IMR-90 (cell line): Measurements from ENCODE around the gene CYP24A1. TPM values are rescaled to one million over a fixed set of nuclear protein-coding genes. Genes with fewer than 3 reads are reported as not detected.

ENCODE experiments used
- ATAC-seq: fragments of 200-7000 bp; cut with Tn5 transposase; 2 replicates; pipeline ENCODE4 v1.9.1; 2020; ENCODE audit warnings: low read depth, mild to moderate bottlenecking, moderate library complexity
- BruUV-seq: library from RNA; stranded (reverse); fragments of 400-500 nt; replicated peaks from 2 replicates; lab custom pipeline; 2021; lab: Mats Ljungman, UMichigan
- CTCF ChIA-PET: fragments of 300-600 bp; formaldehyde crosslinking; extraction: SDS; loops from one replicate; lab custom pipeline; 2021; ENCODE audit warnings: antibody characterized with exemption; lab: Yijun Ruan, JAX
- POLR2A ChIA-PET: fragments of 300-600 bp; sonication (Branson Sonifier 250); formaldehyde crosslinking; loops from one replicate; lab custom pipeline; 2022; ENCODE audit warnings: antibody characterized with exemption; ENCODE audit not compliant: unreplicated experiment; lab: Charles Lee
- DNase-seq: peaks from one replicate; pipeline ENCODE4 v3.0.0; 2013
- H2AFZ ChIP-seq: replicated peaks from 2 replicates; pipeline ENCODE3; 2013; ENCODE audit warnings: low read length, mild to moderate bottlenecking; ENCODE audit not compliant: poor library complexity
- H2AK5ac ChIP-seq: 2 replicates; pipeline ENCODE4 v1.6.1; 2013; ENCODE audit warnings: low read depth, low read length, inconsistent platforms
- H2AK9ac ChIP-seq: replicated peaks from 2 replicates; pipeline ENCODE3; 2013; ENCODE audit warnings: mild to moderate bottlenecking, low read depth, low read length, moderate library complexity; ENCODE audit not compliant: poor library complexity
- H2BK120ac ChIP-seq: 2 replicates; pipeline ENCODE4 v1.6.1; 2013; ENCODE audit warnings: low read depth, low read length, inconsistent platforms
- H2BK15ac ChIP-seq: 3 replicates; pipeline ENCODE4 v1.6.1; 2013; ENCODE audit warnings: low read depth, low read length, inconsistent platforms
- H2BK20ac ChIP-seq: 2 replicates; pipeline ENCODE4 v1.6.1; 2013; ENCODE audit warnings: low read depth, mild to moderate bottlenecking, inconsistent platforms, low read length, moderate library complexity
- H2BK5ac ChIP-seq: 2 replicates; pipeline ENCODE4 v1.6.1; 2013; ENCODE audit warnings: mild to moderate bottlenecking, low read depth, low read length, inconsistent platforms; ENCODE audit not compliant: poor library complexity, severe bottlenecking
- H3K14ac ChIP-seq: replicated peaks from 2 replicates; pipeline ENCODE4 v1.6.1; 2013; ENCODE audit warnings: low read depth, low read length, inconsistent platforms
- H3K18ac ChIP-seq: 2 replicates; pipeline ENCODE4 v1.6.1; 2013; ENCODE audit warnings: low read depth, low read length, control low read depth
- H3K23ac ChIP-seq: 2 replicates; pipeline ENCODE4 v1.6.1; 2013; ENCODE audit warnings: low read depth, low read length, inconsistent platforms
- H3K27ac ChIP-seq: 2 replicates; pipeline ENCODE4 v1.5.1; 2013; ENCODE audit warnings: mild to moderate bottlenecking, control low read depth, low read length; ENCODE audit not compliant: insufficient read depth
- H3K27me3 ChIP-seq: 2 replicates; pipeline ENCODE4 v1.6.1; 2013; ENCODE audit warnings: low read length; ENCODE audit not compliant: control insufficient read depth, insufficient read depth
- H3K36me3 ChIP-seq: 2 replicates; pipeline ENCODE4 v1.6.1; 2013; ENCODE audit warnings: low read length, mixed read lengths; ENCODE audit not compliant: control insufficient read depth, insufficient read depth
- H3K4ac ChIP-seq: 2 replicates; pipeline ENCODE4 v1.6.1; 2013; ENCODE audit warnings: low read depth, low read length, inconsistent platforms
- H3K4me1 ChIP-seq: 2 replicates; pipeline ENCODE4 v1.6.1; 2013; ENCODE audit warnings: low read length, mixed read lengths; ENCODE audit not compliant: control insufficient read depth, insufficient read depth
- H3K4me2 ChIP-seq: 2 replicates; pipeline ENCODE4 v1.6.1; 2013; ENCODE audit warnings: low read depth, mild to moderate bottlenecking, control low read depth, low read length, moderate library complexity
- H3K4me3 ChIP-seq: 2 replicates; pipeline ENCODE4 v1.5.1; 2013; ENCODE audit warnings: low read depth, mild to moderate bottlenecking, control low read depth, low read length, moderate library complexity; ENCODE audit not compliant: insufficient read depth
- H3K56ac ChIP-seq: 2 replicates; pipeline ENCODE4 v1.6.1; 2013; ENCODE audit warnings: low read length, inconsistent platforms; ENCODE audit not compliant: insufficient read depth; ENCODE audit errors: extremely low read depth
- H3K79me1 ChIP-seq, 2 experiments: 2 replicates each; pipeline ENCODE4 v1.6.1; 2013; ENCODE audit warnings: low read length in 2 of 2, inconsistent platforms in 1 of 2, low read depth in 1 of 2
- H3K9ac ChIP-seq: 2 replicates; pipeline ENCODE4 v1.6.1; 2013; ENCODE audit warnings: low read depth, low read length, control low read depth
- H3K9me1 ChIP-seq: 2 replicates; pipeline ENCODE4 v1.6.1; 2013; ENCODE audit warnings: low read length, inconsistent platforms; ENCODE audit not compliant: insufficient read depth
- H3K9me3 ChIP-seq: 2 replicates; pipeline ENCODE4 v1.6.1; 2013; ENCODE audit warnings: low read length; ENCODE audit not compliant: control insufficient read depth, insufficient read depth
- H4K20me1 ChIP-seq: 2 replicates; pipeline ENCODE4 v1.6.1; 2013; ENCODE audit warnings: low read length, inconsistent platforms; ENCODE audit not compliant: insufficient read depth
- H4K5ac ChIP-seq: 2 replicates; pipeline ENCODE4 v1.6.1; 2013; ENCODE audit warnings: mild to moderate bottlenecking, low read depth, low read length, control low read depth
- H4K8ac ChIP-seq, 2 experiments: 2 replicates each; pipeline ENCODE4 v1.6.1; 2013; ENCODE audit warnings: low read depth in 2 of 2, low read length in 2 of 2, control low read depth in 1 of 2, inconsistent platforms in 1 of 2
- H4K91ac ChIP-seq: 2 replicates; pipeline ENCODE4 v1.6.1; 2013; ENCODE audit warnings: low read depth, low read length, inconsistent platforms; ENCODE audit not compliant: insufficient read depth
- BHLHE40 ChIP-seq: fragments of 150-350 bp; IDR thresholded peaks from 2 replicates; pipeline ENCODE4 v1.6.1; 2016; ENCODE audit warnings: mild to moderate bottlenecking, low read depth, low read length
- CEBPB ChIP-seq: IDR thresholded peaks from 2 replicates; pipeline ENCODE4 v1.6.1; 2012; ENCODE audit warnings: low read depth, low read length, improper control_type of control experiment
- CHD1 ChIP-seq: IDR thresholded peaks from 2 replicates; pipeline ENCODE4 v1.6.1; 2012; ENCODE audit warnings: low read depth, low read length, improper control_type of control experiment
- CTCF ChIP-seq: conservative IDR thresholded peaks from 2 replicates; pipeline ENCODE4 v1.5.1; 2012; ENCODE audit warnings: mild to moderate bottlenecking, low read depth, low read length, improper control_type of control experiment
- FOS ChIP-seq: fragments of 150-350 bp; IDR thresholded peaks from 2 replicates; pipeline ENCODE4 v1.6.1; 2016; ENCODE audit warnings: low read depth, low read length
- MAFK ChIP-seq: IDR thresholded peaks from 2 replicates; pipeline ENCODE4 v1.6.1; 2012; ENCODE audit warnings: low read depth, low read length, improper control_type of control experiment
- MAZ ChIP-seq: IDR thresholded peaks from 2 replicates; pipeline ENCODE4 v1.6.1; 2012; ENCODE audit warnings: low read depth, mild to moderate bottlenecking, low read length, improper control_type of control experiment, moderate library complexity, borderline replicate concordance
- MXI1 ChIP-seq: IDR thresholded peaks from 2 replicates; pipeline ENCODE4 v1.6.1; 2012; ENCODE audit warnings: low read depth, mild to moderate bottlenecking, low read length, moderate library complexity, borderline replicate concordance
- NFE2L2 ChIP-seq: fragments of 150-350 bp; IDR thresholded peaks from 2 replicates; pipeline ENCODE4 v1.6.1; 2016; ENCODE audit warnings: low read depth, mild to moderate bottlenecking, low read length
- POLR2A ChIP-seq: IDR thresholded peaks from 2 replicates; pipeline ENCODE4 v1.6.1; 2012; ENCODE audit warnings: mild to moderate bottlenecking, low read depth, low read length
- RAD21 ChIP-seq: IDR thresholded peaks from 2 replicates; pipeline ENCODE4 v1.6.1; 2012; ENCODE audit warnings: low read length, improper control_type of control experiment
- RCOR1 ChIP-seq: IDR thresholded peaks from 2 replicates; pipeline ENCODE4 v1.6.1; 2012; ENCODE audit warnings: mild to moderate bottlenecking, low read length, improper control_type of control experiment; ENCODE audit not compliant: insufficient replicate concordance
- RFX5 ChIP-seq: IDR thresholded peaks from 2 replicates; pipeline ENCODE4 v1.8.0; 2012; ENCODE audit warnings: low read depth, mild to moderate bottlenecking, low read length, moderate library complexity
- SMC3 ChIP-seq: fragments of 150-350 bp; IDR thresholded peaks from 2 replicates; pipeline ENCODE4 v1.6.1; 2016; ENCODE audit warnings: low read depth, mild to moderate bottlenecking, antibody characterized with exemption, low read length, moderate library complexity
- USF2 ChIP-seq: fragments of 150-350 bp; IDR thresholded peaks from 2 replicates; pipeline ENCODE4 v1.6.1; 2017; ENCODE audit warnings: mild to moderate bottlenecking, antibody characterized with exemption, low read length, low read depth
- WGBS, 2 experiments: methylation state at CpG; one replicate each; pipeline versions ENCODE4 v1.1.5 to v1.1.7; 2013; ENCODE audit warnings: missing lambda C conversion rate in 2 of 2; ENCODE audit not compliant: insufficient read length in 1 of 2; ENCODE audit errors: extremely low coverage in 2 of 2; 5-methylcytosine and 5-hydroxymethylcytosine counted together
- dilution Hi-C: fragments of 300-500 bp; cut with HindIII; formaldehyde crosslinking; loops from one replicate; pipeline ENCODE4 v1.14.3; 2018; ENCODE audit warnings: low sequenced_read_pairs; ENCODE audit not compliant: unreplicated experiment
- in situ Hi-C: fragments of 300-500 bp; cut with MboI; formaldehyde crosslinking; loops from 3 replicates; pipeline ENCODE4 v1.14.3; 2019; ENCODE audit warnings: low sequenced_read_pairs, inconsistent platforms, mixed read lengths
- intact Hi-C: fragments of 100-400 bp; cut with micrococcal nuclease; formaldehyde crosslinking; loops from 2 replicates; pipeline ENCODE4 v1.10.0; 2022
- polyA plus RNA-seq, 3 experiments: library from polyadenylated mRNA; depleted of rRNA; stranded (reverse); fragments of >200 nt; gene quantifications; 2 replicates each; pipeline ENCODE4 v1.2.3, GENCODE V29; 2012; ENCODE audit warnings: low replicate concordance in 1 of 3
- total RNA-seq: library from RNA; depleted of rRNA; stranded (reverse); fragments of >200 nt; gene quantifications from 2 replicates; pipeline ENCODE4 v1.2.3, GENCODE V29; 2012
- TF ChIP-seq, protein P1 (sequence below): fragments of 150-350 bp; IDR thresholded peaks from 2 replicates; pipeline ENCODE4 v1.6.1; 2016; ENCODE audit warnings: low read depth, mild to moderate bottlenecking, low read length, moderate library complexity, borderline replicate concordance

Gene CYP24A1
- total and polyA plus RNA-seq, 2 of the 4 experiments (the other 2 are of a cell fraction) = not detected

- WGBS, 2 experiments = no CpG with 5 or more reads among the region's 2 CpGs
Measured at GRCh38 chr20:54107181-54107580, 66.6 kb downstream of the CYP24A1 start.

More at GRCh38 chr20:54107181-54107580, 66.6 kb downstream of the CYP24A1 start:
- no peaks in the 10 kb centered on the region for H3K4me1 ChIP-seq
- no peaks in the 10 kb centered on the region for H3K9me3 ChIP-seq
- no peak overlapping the region for H2AFZ ChIP-seq
- BruUV-seq = no TSS peak
- no peak overlapping the region for H2BK15ac ChIP-seq
- no peaks in the 10 kb centered on the region; the same call in 1 of the 2 replicates for H3K9me1 ChIP-seq
- H3K4me3 ChIP-seq = no peak overlapping the region
- POLR2A ChIA-PET = no interaction called here
- H2BK5ac ChIP-seq = no peak overlapping the region
- H3K27me3 ChIP-seq = no peaks in the 10 kb centered on the region
- H3K4ac ChIP-seq = no peak overlapping the region
- H3K23ac ChIP-seq = no peak overlapping the region
- no peak overlapping the region for H2BK20ac ChIP-seq
- no peak overlapping the region for H2BK120ac ChIP-seq
- H4K5ac ChIP-seq = no peak overlapping the region
- CTCF ChIA-PET = interaction anchor here (4.5 kb wide), 1 partner anchor 92 kb away, joined by 66 read pairs; no protein-coding TSS in a partner anchor
- H3K4me2 ChIP-seq = no peak overlapping the region
- no peaks in the 10 kb centered on the region for H3K79me1 ChIP-seq
- dilution Hi-C loops (no loop called here), intact Hi-C loops (no loop called here), in situ Hi-C loops (loop anchor here (10.0 kb wide), 1 partner anchor 528 kb away; no protein-coding TSS in a partner anchor)
- no peak overlapping the region for H4K8ac ChIP-seq
- ATAC-seq (no peak), DNase-seq (no peak)
- no peak overlapping the region for H4K91ac ChIP-seq
- no peak overlapping the region for H3K27ac ChIP-seq
- no peak overlapping the region for H3K56ac ChIP-seq
- no peaks in the 10 kb centered on the region for H4K20me1 ChIP-seq
- no peak overlapping the region for H3K14ac ChIP-seq
- H3K36me3 ChIP-seq = no peaks in the 10 kb centered on the region
- H2AK9ac ChIP-seq = no peak overlapping the region
- no peak overlapping the region for H3K9ac ChIP-seq
- TF ChIP-seq MAZ (no peak), CTCF (no peak), RCOR1 (no peak), SMC3 (no peak), CHD1 (no peak), RAD21 (no peak), FOS (no peak), USF2 (no peak), NFE2L2 (no peak), BHLHE40 (no peak), MXI1 (no peak), CEBPB (no peak), POLR2A (no peak), RFX5 (no peak), MAFK (no peak)
- TF ChIP-seq, protein P1, sequence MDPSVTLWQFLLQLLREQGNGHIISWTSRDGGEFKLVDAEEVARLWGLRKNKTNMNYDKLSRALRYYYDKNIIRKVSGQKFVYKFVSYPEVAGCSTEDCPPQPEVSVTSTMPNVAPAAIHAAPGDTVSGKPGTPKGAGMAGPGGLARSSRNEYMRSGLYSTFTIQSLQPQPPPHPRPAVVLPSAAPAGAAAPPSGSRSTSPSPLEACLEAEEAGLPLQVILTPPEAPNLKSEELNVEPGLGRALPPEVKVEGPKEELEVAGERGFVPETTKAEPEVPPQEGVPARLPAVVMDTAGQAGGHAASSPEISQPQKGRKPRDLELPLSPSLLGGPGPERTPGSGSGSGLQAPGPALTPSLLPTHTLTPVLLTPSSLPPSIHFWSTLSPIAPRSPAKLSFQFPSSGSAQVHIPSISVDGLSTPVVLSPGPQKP = no peak
- no peak overlapping the region for H2AK5ac ChIP-seq
- no peak overlapping the region for H3K18ac ChIP-seq
